GM12873 (cell line): ENCODE measurements around the gene TP53I11.
A peak's percentile ranks its signal among the peaks of the same experiment; 100 is the strongest.

Source experiments
- TF ChIP-seq, protein P1 (sequence below): IDR thresholded peaks from 2 replicates; pipeline ENCODE4 v1.5.1; 2012; ENCODE audit warnings: low read depth, mild to moderate bottlenecking, moderate library complexity, low read length, control low read depth; ENCODE audit not compliant: insufficient read depth; ENCODE audit errors: missing control alignments

Gene TP53I11

DNA sequence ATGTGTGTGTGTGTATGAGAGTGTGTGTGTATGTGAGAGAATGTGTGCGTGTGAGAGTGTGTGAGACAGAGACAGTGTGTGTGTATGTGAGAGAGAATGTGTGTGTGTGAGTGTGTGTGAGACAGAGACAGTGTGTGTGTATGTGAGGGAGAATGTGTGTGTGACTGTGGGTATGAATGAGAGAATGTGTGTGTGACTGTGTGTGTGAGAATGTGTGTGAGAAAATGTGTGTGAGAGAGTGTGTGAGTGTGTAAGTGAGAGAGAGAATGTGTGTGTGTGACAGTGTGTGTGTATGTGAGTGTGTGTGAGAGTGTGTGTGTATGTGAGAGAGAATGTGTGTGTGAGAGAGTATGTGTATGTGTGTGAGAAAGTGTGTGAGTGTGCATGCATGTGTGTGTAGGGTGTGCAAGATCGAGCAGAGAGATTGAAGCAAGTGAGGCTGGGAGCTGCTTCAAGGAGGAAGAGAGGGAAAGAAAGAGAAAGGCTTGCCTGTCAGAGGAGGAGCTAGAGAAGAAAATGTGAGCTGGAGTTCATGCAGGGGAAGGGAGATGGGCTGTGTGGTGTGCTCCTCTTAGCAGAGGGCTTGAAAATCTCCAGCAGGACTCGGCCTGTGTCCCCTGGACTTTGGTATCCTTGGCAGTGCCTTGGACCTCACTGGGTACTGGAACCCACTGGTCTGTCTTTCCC is 27.7 kb upstream of the TP53I11 start:
- TF ChIP-seq, protein P1, sequence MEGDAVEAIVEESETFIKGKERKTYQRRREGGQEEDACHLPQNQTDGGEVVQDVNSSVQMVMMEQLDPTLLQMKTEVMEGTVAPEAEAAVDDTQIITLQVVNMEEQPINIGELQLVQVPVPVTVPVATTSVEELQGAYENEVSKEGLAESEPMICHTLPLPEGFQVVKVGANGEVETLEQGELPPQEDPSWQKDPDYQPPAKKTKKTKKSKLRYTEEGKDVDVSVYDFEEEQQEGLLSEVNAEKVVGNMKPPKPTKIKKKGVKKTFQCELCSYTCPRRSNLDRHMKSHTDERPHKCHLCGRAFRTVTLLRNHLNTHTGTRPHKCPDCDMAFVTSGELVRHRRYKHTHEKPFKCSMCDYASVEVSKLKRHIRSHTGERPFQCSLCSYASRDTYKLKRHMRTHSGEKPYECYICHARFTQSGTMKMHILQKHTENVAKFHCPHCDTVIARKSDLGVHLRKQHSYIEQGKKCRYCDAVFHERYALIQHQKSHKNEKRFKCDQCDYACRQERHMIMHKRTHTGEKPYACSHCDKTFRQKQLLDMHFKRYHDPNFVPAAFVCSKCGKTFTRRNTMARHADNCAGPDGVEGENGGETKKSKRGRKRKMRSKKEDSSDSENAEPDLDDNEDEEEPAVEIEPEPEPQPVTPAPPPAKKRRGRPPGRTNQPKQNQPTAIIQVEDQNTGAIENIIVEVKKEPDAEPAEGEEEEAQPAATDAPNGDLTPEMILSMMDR: no peak

GRCh38 chr11:44977493-44977984 is 26.9 kb upstream of the TP53I11 start:
- TF ChIP-seq, protein P1: peak; percentile 16

- TF ChIP-seq, protein P1: no peak
Measured at GRCh38 chr11:44976576-44976975, 25.9 kb upstream of the TP53I11 start.

DNA sequence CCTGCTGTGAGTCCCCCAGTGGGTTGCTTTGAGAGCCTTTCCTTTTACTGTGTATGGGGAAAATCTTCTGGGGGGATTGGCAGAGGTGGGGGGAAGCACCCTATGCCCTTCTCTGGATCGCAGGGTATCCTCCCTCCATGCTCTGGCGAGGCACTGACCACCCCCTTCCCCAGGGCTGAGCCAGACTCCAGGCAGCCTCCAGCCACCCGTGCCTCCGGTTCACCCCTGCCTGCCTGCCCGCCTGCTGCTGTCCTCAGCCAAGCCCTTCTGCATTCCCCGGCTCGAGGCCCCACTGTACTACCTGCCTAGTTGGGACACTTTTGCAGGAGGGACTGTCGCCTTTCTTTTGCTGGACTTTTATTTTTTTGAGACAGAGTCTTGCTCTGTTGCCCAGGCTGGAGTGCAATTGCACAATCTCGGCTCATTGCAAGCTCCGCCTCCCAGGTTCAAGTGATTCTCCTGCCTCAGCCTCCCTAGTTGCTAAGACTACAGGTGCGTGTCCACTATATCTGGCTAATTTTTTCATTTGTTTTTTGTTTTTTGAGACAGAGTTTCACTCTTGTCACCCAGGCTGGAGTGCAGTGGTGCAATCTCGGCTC is 23.8 kb upstream of the TP53I11 start:
- TF ChIP-seq, protein P1: no peak

- TF ChIP-seq, protein P1: no peak
Measured at GRCh38 chr11:44973632-44974401, 23.1 kb upstream of the TP53I11 start.

GRCh38 chr11:44972746-44973435 is 22.2 kb upstream of the TP53I11 start:
- TF ChIP-seq, protein P1: no peak
